Mucosa of gallbladder (tissue), 1 donor: ENCODE results near the gene AGRN. TPM values are rescaled to one million over a fixed set of nuclear protein-coding genes. Genes with fewer than 3 reads are reported as not detected.
"Not testable (repeated sequence)": the region's sequence is repeated elsewhere in the genome, so short reads cannot be mapped to it uniquely, and the experiment has no call there.

Experiments
- DNase-seq: peaks from one replicate; pipeline ENCODE4 v3.0.0-alpha.2; 2020; ENCODE audit warnings: low spot score
- total RNA-seq: library from RNA; stranded (reverse); gene quantifications from one replicate; pipeline ENCODE4 v1.2.1, GENCODE V29; 2021
- donor health status: DM: no; HTN: no; CAD: no.

The AGRN gene
- total RNA-seq, 1 donor from 2014 or later: 311 TPM

DNA sequence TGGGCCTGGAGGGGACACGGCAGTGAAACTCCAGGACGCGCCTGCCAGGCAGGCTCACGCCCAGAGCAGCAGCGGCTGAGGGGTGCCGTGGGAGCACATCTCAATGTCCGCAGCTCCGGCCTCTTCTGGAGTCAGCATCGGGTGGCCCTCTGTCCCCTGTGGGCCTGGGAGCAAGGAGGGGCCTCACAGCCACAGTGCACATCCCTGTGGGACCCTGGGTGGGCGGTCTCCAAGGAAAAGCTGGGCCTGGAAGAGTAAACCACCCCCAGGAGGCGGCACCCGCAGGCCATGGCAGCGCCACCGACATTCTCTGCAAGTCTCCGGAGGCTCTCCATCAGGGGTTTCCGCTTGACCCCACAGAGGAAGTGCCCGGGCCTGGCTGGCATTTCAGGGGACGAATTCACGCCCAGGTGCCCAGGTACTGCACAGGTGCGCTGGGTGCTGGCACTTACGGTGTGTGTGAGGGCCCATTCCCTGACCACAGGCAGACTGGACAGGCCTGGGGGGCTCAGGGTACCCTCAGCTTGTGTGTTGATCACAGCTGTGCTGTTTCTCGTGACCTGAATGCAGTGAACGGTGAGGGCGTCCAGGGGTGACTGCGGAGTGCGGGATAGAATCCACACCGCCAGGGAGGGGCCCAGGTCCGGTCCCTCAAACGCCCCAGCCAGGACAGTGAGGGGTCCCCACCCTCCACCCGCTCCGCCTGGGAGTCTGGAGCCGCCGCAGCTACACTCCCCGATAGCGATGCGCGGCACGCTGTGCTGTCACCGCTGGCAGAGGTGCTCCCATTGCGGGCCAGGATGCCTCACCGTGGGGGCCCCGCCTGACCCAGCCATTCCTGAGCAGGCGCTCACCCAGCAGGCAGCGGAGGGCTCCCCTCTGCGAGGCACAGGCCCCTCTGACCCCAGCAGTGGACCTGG is 70.8 kb downstream of the AGRN start:
- no peak for DNase-seq

DNA sequence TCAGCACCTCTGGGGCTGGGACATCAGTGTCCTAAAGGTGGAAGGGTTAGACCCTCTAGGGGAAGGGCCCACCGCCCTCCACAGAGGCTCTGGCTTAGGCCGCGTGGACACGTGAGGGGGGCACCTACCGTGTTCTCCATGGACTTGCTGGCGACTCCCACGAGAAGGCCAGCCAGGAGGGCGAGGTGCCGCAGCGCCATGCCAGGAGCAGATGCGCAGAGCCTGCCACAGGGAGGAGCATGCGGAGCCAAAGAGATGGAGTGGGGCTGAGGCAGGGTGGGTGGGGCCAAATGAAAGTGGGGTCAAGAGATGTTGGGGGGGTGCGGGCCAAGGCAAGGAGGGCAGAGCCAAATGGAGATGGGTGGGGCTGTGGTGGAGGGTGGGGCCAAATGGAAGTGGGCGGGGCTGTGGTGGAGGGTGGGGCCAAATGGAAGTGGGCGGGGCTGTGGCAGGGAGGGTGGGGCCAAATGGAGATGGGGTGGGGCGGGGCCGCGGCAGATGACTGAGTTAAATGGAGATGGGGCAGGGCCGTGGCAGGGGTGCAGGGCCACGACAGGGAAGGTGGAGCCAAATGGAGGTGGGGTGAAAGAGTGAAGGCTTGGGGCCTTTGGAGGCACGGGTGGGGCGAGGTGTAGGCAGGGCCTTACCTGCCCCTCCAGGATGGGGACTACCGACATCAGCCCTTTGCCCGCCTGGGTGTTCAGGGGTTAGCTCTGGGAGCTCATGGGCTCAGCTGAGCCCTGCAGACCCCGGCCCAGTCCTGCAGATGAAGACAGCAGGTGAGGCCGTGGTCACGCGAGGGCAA is 71.6 kb downstream of the AGRN start:
- DNase-seq: no peak

GRCh38 chr1:1092149-1092855 is 72.4 kb downstream of the AGRN start:
- DNase-seq: no peak

GRCh38 chr1:1092894-1093609 is 73.1 kb downstream of the AGRN start:
- no peak for DNase-seq

- no peak for DNase-seq
Observed at GRCh38 chr1:1093610-1093943, 73.7 kb downstream of the AGRN start.

DNA sequence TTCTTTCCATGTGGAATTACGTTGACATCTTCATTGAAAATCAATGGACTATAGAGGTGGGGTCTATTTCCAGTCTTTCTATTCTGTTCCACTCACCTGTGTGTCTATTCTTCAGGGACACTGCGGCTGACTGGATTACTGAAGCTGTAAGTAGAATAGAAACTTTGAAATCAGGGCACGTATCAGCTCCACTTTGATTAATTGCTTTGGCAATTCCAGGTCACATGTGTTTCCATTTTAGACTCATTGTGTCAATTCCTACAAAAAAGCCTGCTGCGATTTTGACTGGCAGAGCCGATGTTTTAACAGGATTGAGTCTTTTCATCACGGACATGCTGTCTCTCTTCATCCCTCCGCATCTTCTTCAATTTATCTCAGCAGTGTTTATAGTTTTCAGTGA is 75.1 kb downstream of the AGRN start:
- no peak for DNase-seq

DNA sequence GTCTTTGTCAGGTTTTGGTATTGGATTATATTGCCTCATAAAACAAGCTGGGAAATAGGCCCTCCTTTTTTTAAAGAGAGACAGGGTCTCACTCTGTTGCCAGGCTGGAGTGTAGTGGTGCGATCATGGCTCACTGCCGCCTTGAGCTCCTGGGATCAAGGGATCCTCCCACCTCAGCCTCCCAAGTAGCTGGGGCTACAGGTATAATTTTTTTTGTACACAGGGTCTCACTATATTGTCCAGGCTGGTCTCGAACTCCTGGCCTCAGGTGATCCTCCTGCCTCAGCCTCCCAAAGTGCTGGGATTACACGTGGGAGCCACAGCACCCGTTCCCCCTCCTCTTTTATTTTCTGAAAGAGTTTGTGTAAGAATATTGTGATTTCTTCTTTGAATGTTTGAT is 76.2 kb downstream of the AGRN start:
- DNase-seq: not testable (repeated sequence)

DNA sequence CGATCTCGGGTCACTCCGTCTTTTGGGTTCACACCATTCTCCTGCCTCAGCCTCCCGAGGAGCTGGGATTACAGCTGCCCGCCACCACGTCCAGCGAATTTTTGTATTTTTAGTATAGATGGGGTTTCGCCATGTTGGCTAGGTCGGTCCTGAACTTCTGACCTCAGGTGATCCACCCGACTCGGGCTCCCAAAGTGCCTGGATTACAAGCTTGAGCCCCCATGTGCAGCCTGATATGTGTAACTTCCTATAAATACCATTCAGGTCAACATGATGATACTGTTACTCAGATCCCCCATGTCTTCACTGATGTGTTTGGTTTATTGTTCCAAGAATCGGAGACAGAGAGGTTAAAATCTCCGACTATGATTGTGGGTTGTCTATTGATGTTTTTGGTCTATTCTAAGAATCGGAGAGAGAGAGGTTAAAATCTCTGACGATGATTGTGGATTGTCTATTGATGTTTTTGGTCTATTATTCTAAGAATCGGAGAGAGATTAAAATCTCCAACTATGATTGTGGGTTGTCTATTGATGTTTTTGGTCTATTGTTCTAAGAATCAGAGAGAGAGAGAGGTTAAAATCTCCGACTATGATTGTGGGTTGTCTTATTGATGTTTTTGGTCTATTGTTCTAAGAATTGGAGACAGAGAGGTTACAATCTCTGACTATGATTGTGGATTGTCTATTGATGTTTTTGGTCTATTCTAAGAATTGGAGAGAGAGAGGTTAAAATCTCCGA is 78.9 kb downstream of the AGRN start:
- no peak for DNase-seq

- no peak for DNase-seq
Observed at GRCh38 chr1:1099506-1100183, 79.7 kb downstream of the AGRN start.

GRCh38 chr1:1100296-1100695 is 80.4 kb downstream of the AGRN start:
- DNase-seq: no peak

GRCh38 chr1:1101503-1101902 is 81.6 kb downstream of the AGRN start:
- DNase-seq: no peak

DNA sequence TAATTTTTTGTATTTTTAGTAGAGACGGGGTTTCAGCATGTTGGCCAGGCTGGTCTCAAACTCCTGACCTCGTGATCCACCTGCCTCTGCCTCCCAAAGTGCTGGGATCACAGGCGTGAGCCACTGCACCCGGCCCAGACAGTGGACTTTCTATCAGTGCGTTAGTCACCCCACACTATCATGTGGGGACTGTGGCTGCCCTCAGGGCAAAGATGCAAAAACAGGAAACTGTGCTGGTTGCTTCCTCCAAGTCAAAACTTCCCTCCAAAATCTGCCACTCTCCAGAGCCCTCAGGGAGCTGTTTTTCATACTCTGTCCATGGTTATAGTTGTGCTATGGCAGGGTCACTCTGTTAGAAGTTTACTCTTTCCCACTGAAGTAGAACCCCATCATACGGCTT is 84.2 kb downstream of the AGRN start:
- DNase-seq: not testable (repeated sequence)

Other genes starting within 250 kb of the AGRN start
- gene SAMD11, start 96.2 kb upstream of the AGRN start, total RNA-seq: 15.0 TPM
- gene NOC2L, start 60.9 kb upstream of the AGRN start, total RNA-seq: 54.1 TPM
- gene KLHL17, start 59.5 kb upstream of the AGRN start, total RNA-seq: 22.5 TPM
- gene PLEKHN1, start 53.6 kb upstream of the AGRN start, total RNA-seq: 1.8 TPM
- 0.35 TPM for gene PERM1, start 38.0 kb upstream of the AGRN start, total RNA-seq
- gene HES4, start 20.0 kb upstream of the AGRN start, total RNA-seq: 25.6 TPM
- 41.5 TPM for gene ISG15, start 6.6 kb upstream of the AGRN start, total RNA-seq
- 1.0 TPM for gene RNF223, start 54.2 kb downstream of the AGRN start, total RNA-seq
- 18.6 TPM for gene C1orf159, start 96.0 kb downstream of the AGRN start, total RNA-seq
- 0.78 TPM for gene TTLL10, start 153.8 kb downstream of the AGRN start, total RNA-seq
- 1.1 TPM for gene TNFRSF18, start 186.5 kb downstream of the AGRN start, total RNA-seq
- 2.6 TPM for gene TNFRSF4, start 194.0 kb downstream of the AGRN start, total RNA-seq
- 190 TPM for gene SDF4, start 211.9 kb downstream of the AGRN start, total RNA-seq
- 16.1 TPM for gene B3GALT6, start 212.1 kb downstream of the AGRN start, total RNA-seq
- gene C1QTNF12, start 226.6 kb downstream of the AGRN start, total RNA-seq: 4.9 TPM